HG03103 (cell line): Measurements from ENCODE around the gene SERTAD1.
A peak's percentile ranks its signal among the peaks of the same experiment; 100 is the strongest.

Experiments used
- ATAC-seq: cut with Tn5 transposase; IDR thresholded peaks from one replicate; pipeline ENCODE4 v1.9.1; 2021; ENCODE audit warnings: low read depth; ENCODE audit not compliant: unreplicated experiment

Gene SERTAD1

GRCh38 chr19:40407714-40408597 lies 17.8 kb downstream of the SERTAD1 start:
- ATAC-seq, result no peak

GRCh38 chr19:40403262-40403984 lies 22.4 kb downstream of the SERTAD1 start:
- peak; percentile 51 for ATAC-seq

- no peak for ATAC-seq
Observed at GRCh38 chr19:40400559-40400958, 25.2 kb downstream of the SERTAD1 start.

- no peak for ATAC-seq
Observed at GRCh38 chr19:40398417-40399131, 27.2 kb downstream of the SERTAD1 start.

- no peak for ATAC-seq
Observed at GRCh38 chr19:40397568-40397906, 28.3 kb downstream of the SERTAD1 start.

GRCh38 chr19:40396886-40397567 lies 28.8 kb downstream of the SERTAD1 start:
- no peak for ATAC-seq

- ATAC-seq, result no peak
Observed at GRCh38 chr19:40395956-40396355, 29.8 kb downstream of the SERTAD1 start.

GRCh38 chr19:40394816-40395210 lies 31.0 kb downstream of the SERTAD1 start:
- ATAC-seq, result no peak

- no peak for ATAC-seq
Observed at GRCh38 chr19:40393894-40394815, 31.6 kb downstream of the SERTAD1 start.

GRCh38 chr19:40392894-40393517 lies 32.8 kb downstream of the SERTAD1 start:
- ATAC-seq, result no peak

- no peak for ATAC-seq
Observed at GRCh38 chr19:40392123-40392522, 33.7 kb downstream of the SERTAD1 start.

GRCh38 chr19:40390084-40390742 lies 35.6 kb downstream of the SERTAD1 start, which contains the start of gene HIPK4:
TSS of gene HIPK4 (minus strand) at chr19:40390181. CDS start at chr19:40389902, 279 bp downstream.
- ATAC-seq, result no peak

GRCh38 chr19:40389404-40390083 lies 36.2 kb downstream of the SERTAD1 start:
- ATAC-seq, result no peak

- no peak for ATAC-seq
Observed at GRCh38 chr19:40388481-40388880, 37.3 kb downstream of the SERTAD1 start.

GRCh38 chr19:40387155-40387554 lies 38.6 kb downstream of the SERTAD1 start:
- no peak for ATAC-seq

GRCh38 chr19:40383668-40384248 lies 42.0 kb downstream of the SERTAD1 start:
- ATAC-seq, result no peak

- no peak for ATAC-seq
Observed at GRCh38 chr19:40381321-40381720, 44.5 kb downstream of the SERTAD1 start.
